Endothelial cell of umbilical vein (primary cell): ENCODE results near the gene DCPS. TPM values are rescaled to one million over a fixed set of nuclear protein-coding genes. Genes with fewer than 3 reads are reported as not detected.
A peak's percentile ranks its signal among the peaks of the same experiment; 100 is the strongest.

Experiments
- BruUV-seq: library from RNA; stranded (reverse); fragments of 400-500 nt; replicated peaks from 2 replicates; lab custom pipeline; 2021; lab: Mats Ljungman, UMichigan
- CTCF ChIA-PET: fragments of 300-600, 350-600 bp; sonication (Branson Sonifier 250); formaldehyde crosslinking; loops from one replicate; lab custom pipeline; 2021; ENCODE audit warnings: antibody characterized with exemption, inconsistent platforms; lab: Charles Lee
- POLR2A ChIA-PET: fragments of 300-600, 350-600 bp; sonication (Branson Sonifier 250); formaldehyde crosslinking; loops from one replicate; lab custom pipeline; 2021; ENCODE audit warnings: antibody characterized with exemption, inconsistent platforms; lab: Charles Lee
- DNase-seq: peaks from one replicate; pipeline ENCODE4 v3.0.0-alpha.2; 2011; ENCODE audit warnings: low read depth, low spot score
- FAIRE-seq: peaks from 2 replicates; lab custom pipeline; 2011; peaks lifted over from hg19 to GRCh38; lab: Jason Lieb, UNC
- H2AFZ ChIP-seq: 2 replicates; pipeline ENCODE4 v1.6.0; 2012; ENCODE audit warnings: low read depth, low read length, control low read depth, inconsistent platforms
- H3K27ac ChIP-seq: 2 replicates; pipeline ENCODE4 v1.5.1; 2011; ENCODE audit warnings: low read depth, mild to moderate bottlenecking, control low read depth, low read length, moderate library complexity; ENCODE audit not compliant: insufficient read depth
- H3K27me3 ChIP-seq, 2 experiments: 2 replicates each; pipeline versions ENCODE4 v1.6.0 to v1.6.1; 2011; ENCODE audit warnings: low read length in 2 of 2, mixed read lengths in 1 of 2; ENCODE audit not compliant: control insufficient read depth in 2 of 2, insufficient read depth in 2 of 2
- H3K36me3 ChIP-seq, 2 experiments: 2 replicates in 1 of 2; 3 replicates in 1 of 2; pipeline ENCODE4 v1.5.1; 2011; ENCODE audit warnings: low read length in 2 of 2, mild to moderate bottlenecking in 1 of 2, moderate library complexity in 1 of 2; ENCODE audit not compliant: control insufficient read depth in 2 of 2, insufficient read depth in 2 of 2; ENCODE audit errors: extremely low read depth in 1 of 2
- H3K4me1 ChIP-seq: 3 replicates; pipeline ENCODE4 v1.5.1; 2011; ENCODE audit warnings: mild to moderate bottlenecking, low read length; ENCODE audit not compliant: control insufficient read depth, insufficient read depth; ENCODE audit errors: extremely low read depth
- H3K4me2 ChIP-seq: 2 replicates; pipeline ENCODE4 v1.6.1; 2011; ENCODE audit warnings: low read length, control low read depth, mixed read lengths; ENCODE audit not compliant: insufficient read depth
- H3K4me3 ChIP-seq, 3 experiments: fragments of 200-600 bp in 1 of 3; sonication (generic), shearing (Covaris generic) in 1 of 3; replicated peaks in 1 of 3; 2 replicates each; pipeline ENCODE4 v1.5.1; 2011 to 2016; ENCODE audit warnings: control low read depth in 3 of 3, low read length in 3 of 3, mild to moderate bottlenecking in 2 of 3, inconsistent platforms in 1 of 3, low read depth in 1 of 3, moderate library complexity in 1 of 3; ENCODE audit not compliant: insufficient read depth in 1 of 3
- H3K79me2 ChIP-seq: 2 replicates; pipeline ENCODE4 v1.6.0; 2012; ENCODE audit warnings: low read length, inconsistent platforms; ENCODE audit not compliant: control insufficient read depth, insufficient read depth
- H3K9ac ChIP-seq: replicated peaks from 2 replicates; pipeline ENCODE3; 2011; ENCODE audit warnings: low read length, control low read depth; ENCODE audit not compliant: insufficient read depth; ENCODE audit errors: extremely low read depth
- H3K9me1 ChIP-seq: replicated peaks from 3 replicates; pipeline ENCODE4 v1.6.0; 2011; ENCODE audit warnings: mild to moderate bottlenecking, low read length; ENCODE audit not compliant: control insufficient read depth, insufficient read depth; ENCODE audit errors: extremely low read depth
- H3K9me3 ChIP-seq: replicated peaks from 2 replicates; pipeline ENCODE4 v1.5.1; 2012; ENCODE audit warnings: low read length, inconsistent platforms; ENCODE audit not compliant: control insufficient read depth, insufficient read depth
- H4K20me1 ChIP-seq: replicated peaks from 2 replicates; pipeline ENCODE3; 2011; ENCODE audit warnings: mild to moderate bottlenecking, low read length; ENCODE audit not compliant: control insufficient read depth, insufficient read depth; ENCODE audit errors: extremely low read depth
- CTCF ChIP-seq, 2 donors: IDR thresholded peaks; 1 replicate in 1 of 2; 2 replicates in 1 of 2; pipeline ENCODE4 v1.5.1; 2011; ENCODE audit warnings: low read length in 2 of 2, mild to moderate bottlenecking in 2 of 2, moderate library complexity in 2 of 2, control low read depth in 1 of 2, inconsistent platforms in 1 of 2, low read depth in 1 of 2; ENCODE audit not compliant: insufficient read depth in 1 of 2; ENCODE audit errors: extremely low read depth in 1 of 2
- GATA2 ChIP-seq: IDR thresholded peaks from 2 replicates; pipeline ENCODE4 v1.7.0; 2011; ENCODE audit warnings: low read depth, mild to moderate bottlenecking, moderate library complexity, mixed read lengths, low read length; ENCODE audit not compliant: insufficient read length, insufficient read depth
- POLR2AphosphoS5 ChIP-seq: IDR thresholded peaks from 2 replicates; pipeline ENCODE4 v1.6.1; 2012; ENCODE audit warnings: low read depth, mild to moderate bottlenecking, control low read depth, low read length, moderate library complexity; ENCODE audit not compliant: insufficient read depth
- dilution Hi-C: fragments of 300-500 bp; cut with MboI; formaldehyde crosslinking; loops from one replicate; pipeline ENCODE4 v1.15.0; 2019; ENCODE audit warnings: low sequenced_read_pairs; ENCODE audit not compliant: extremely low pct_ligation_motif_present
- intact Hi-C: fragments of 100-400 bp; cut with micrococcal nuclease; formaldehyde crosslinking; loops from one replicate; pipeline ENCODE4 v1.10.0; 2022
- polyA plus RNA-seq, 4 experiments: library from polyadenylated mRNA; depleted of rRNA in 3 of 4; stranded (reverse) in 3 of 4; unstranded in 1 of 4; fragments of >200 nt; gene quantifications; 2 replicates each; pipeline versions ENCODE4 v1.2.1 to v1.2.3, GENCODE V29; 2011 to 2012; ENCODE audit warnings: missing spikeins in 1 of 4
- total RNA-seq: library from RNA; stranded (reverse); gene quantifications from 2 replicates; pipeline ENCODE4 v1.2.3, GENCODE V29; 2021

Gene DCPS
- total and polyA plus RNA-seq, 2 donors (not counting 3 experiments of a cell fraction or from before 2014, with no cell fraction given): 19.6 to 36.0 TPM

- peak; percentile 78 for DNase-seq
- intact Hi-C loops: loop anchor here (1.0 to 5.0 kb wide), 9 partner anchors 26 to 680 kb away; partner anchors contain the start of gene ST3GAL4
Measured at GRCh38 chr11:126310200-126310991, 6.5 kb downstream of the DCPS start.

More at GRCh38 chr11:126310200-126310991, 6.5 kb downstream of the DCPS start:
- dilution Hi-C loops: no loop called here
- peak; percentile 49 for TF ChIP-seq POLR2AphosphoS5
- TF ChIP-seq CTCF (IDR thresholded peaks at IDR 0.05; ENCODE audit: extremely low read depth in 1 of 2, insufficient read depth in 1 of 2, low read depth in 1 of 2, low read length in 2 of 2): peak; percentile 89 to 91
- no peak for TF ChIP-seq GATA2
- Histone ChIP-seq H2AFZ (no peak overlapping the region), H3K4me3 (no peak overlapping the region), H3K36me3 (no peaks in the 10 kb centered on the region), H3K4me1 (no peaks in the 10 kb centered on the region), H3K27ac (no peak overlapping the region), H3K79me2 (no peaks in the 10 kb centered on the region), H3K4me2 (no peak overlapping the region), H3K9me1 (no peaks in the 10 kb centered on the region), H3K9ac (no peak overlapping the region), H4K20me1 (no peaks in the 10 kb centered on the region), H3K27me3 (no peaks in the 10 kb centered on the region), H3K9me3 (no peaks in the 10 kb centered on the region)
- peak; percentile 83 for FAIRE-seq
- ChIA-PET CTCF (interaction anchor here (0.6 to 10.7 kb wide), 33 partner anchors 9 to 680 kb away, joined by 3 to 437 read pairs (median 6); partner anchors contain the start of gene ST3GAL4), POLR2A (interaction anchor here (0.9 to 1.2 kb wide), 4 partner anchors 12 to 170 kb away, joined by 3 to 4 read pairs (median 3); no protein-coding TSS in a partner anchor)
- BruUV-seq: no TSS peak
